ENCODE results near the gene TDRD3. TPM values are rescaled to one million over a fixed set of nuclear protein-coding genes. Genes with fewer than 3 reads are reported as not detected.

TDRD3 gene
- total and polyA plus RNA-seq, 7 experiments from 2014 or later: 8.3 to 33.6 (median 25.8) TPM

DNA sequence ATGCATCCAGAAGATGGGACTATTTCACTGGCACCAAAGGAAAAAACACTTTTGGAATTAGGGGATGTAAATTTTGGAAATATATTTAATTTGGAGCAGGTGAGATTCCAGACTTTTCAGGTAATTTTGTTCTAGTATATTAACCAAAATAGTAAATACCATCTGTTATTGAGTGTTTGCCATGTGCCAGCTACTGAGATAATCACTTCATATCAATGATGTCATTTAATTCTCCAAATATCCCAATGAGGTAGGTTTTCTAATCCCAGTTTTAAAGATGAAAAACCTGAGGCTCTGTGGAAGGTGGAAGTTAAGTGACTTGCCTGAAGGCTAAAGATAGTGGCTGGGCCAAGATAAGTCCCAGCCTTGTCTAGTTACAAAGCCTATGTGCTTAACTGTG lies 95.2 kb downstream of the TDRD3 start:
- intact Hi-C loops (cut with micrococcal nuclease): no loop called here
- no peak overlapping the region for H3K27ac ChIP-seq (ENCODE audit: low read depth, low read length)
- H3K27me3 ChIP-seq (ENCODE audit: control insufficient read depth in 2 of 2, insufficient read depth in 2 of 2, low read length in 2 of 2): no peaks in the 10 kb centered on the region
- Mint-ChIP-seq H3K9me3 (peaks cover 0 to 35% (median 8%) of the 10 kb centered on the region in 11 donors), H3K4me1 (peaks cover 0 to 12% (median 5%) of the 10 kb centered on the region in 7 donors), H3K27ac (no peak overlapping the region), H3K36me3 (peaks cover 25 to 79% (median 74%) of the 10 kb centered on the region in 5 donors), H3K4me3 (no peak overlapping the region), H3K27me3 (no peaks in the 10 kb centered on the region)
- H3K36me3 ChIP-seq (ENCODE audit: control insufficient read depth in 2 of 3, insufficient read depth in 3 of 3, low read length in 3 of 3): peaks cover 0 to 36% (median 3%) of the 10 kb centered on the region in 3 experiments
- H3K4me1 ChIP-seq (ENCODE audit: control insufficient read depth in 2 of 2, insufficient read depth in 2 of 2, low read length in 2 of 2): no peaks in the 10 kb centered on the region
- no peaks in the 10 kb centered on the region for H3K9me3 ChIP-seq (ENCODE audit: control insufficient read depth in 2 of 3, low read length in 3 of 3)
- DNase-seq: no peak
- ChIA-PET CTCF (no interaction called here), POLR2A (no interaction called here)
- no peak for ATAC-seq
- no peak overlapping the region for H3K4me3 ChIP-seq (ENCODE audit: low read length)

DNA sequence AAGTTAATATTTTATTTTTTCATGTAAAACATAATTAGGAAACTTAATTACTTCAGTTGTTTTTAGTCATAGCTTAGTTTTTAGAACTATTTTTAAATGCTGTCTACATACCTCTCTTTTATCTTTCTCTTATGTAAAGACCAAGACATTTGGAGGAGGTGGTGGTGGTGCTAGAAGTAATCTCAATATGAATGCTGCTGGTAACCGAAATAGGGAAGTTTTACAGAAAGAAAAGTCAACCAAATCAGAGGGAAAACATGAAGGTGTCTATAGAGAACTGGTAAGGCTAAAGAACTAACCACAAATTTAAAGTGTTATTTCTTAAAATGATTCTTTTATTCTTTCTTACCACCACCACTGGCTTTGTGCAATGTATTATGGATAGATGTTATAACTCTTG lies 97.3 kb downstream of the TDRD3 start:
- DNase-seq (no peak), ATAC-seq (no peak)
- Histone ChIP-seq H3K36me3 (ENCODE audit: control insufficient read depth in 2 of 3, insufficient read depth in 3 of 3, low read length in 3 of 3) (peaks cover 0 to 48% (median 3%) of the 10 kb centered on the region in 3 experiments), H3K4me3 (ENCODE audit: low read length) (no peak overlapping the region), H3K9me3 (ENCODE audit: control insufficient read depth in 2 of 3, low read length in 3 of 3) (no peaks in the 10 kb centered on the region), H3K4me1 (ENCODE audit: control insufficient read depth in 2 of 2, insufficient read depth in 2 of 2, low read length in 2 of 2) (no peaks in the 10 kb centered on the region), H3K27ac (ENCODE audit: low read depth, low read length) (no peak overlapping the region), H3K27me3 (ENCODE audit: control insufficient read depth in 2 of 2, insufficient read depth in 2 of 2, low read length in 2 of 2) (no peaks in the 10 kb centered on the region)
- H3K4me1 Mint-ChIP-seq: peaks cover 0 to 6% (median 0%) of the 10 kb centered on the region in 7 donors
- ChIA-PET CTCF (no interaction called here), POLR2A (no interaction called here)
- intact Hi-C loops (cut with micrococcal nuclease): no loop called here
- no peak overlapping the region for H3K4me3 Mint-ChIP-seq
- no peak overlapping the region for H3K27ac Mint-ChIP-seq
- peaks cover 27 to 80% (median 77%) of the 10 kb centered on the region in 5 donors for H3K36me3 Mint-ChIP-seq
- H3K27me3 Mint-ChIP-seq: no peaks in the 10 kb centered on the region
- H3K9me3 Mint-ChIP-seq: peaks cover 0 to 27% (median 5%) of the 10 kb centered on the region in 11 donors

DNA sequence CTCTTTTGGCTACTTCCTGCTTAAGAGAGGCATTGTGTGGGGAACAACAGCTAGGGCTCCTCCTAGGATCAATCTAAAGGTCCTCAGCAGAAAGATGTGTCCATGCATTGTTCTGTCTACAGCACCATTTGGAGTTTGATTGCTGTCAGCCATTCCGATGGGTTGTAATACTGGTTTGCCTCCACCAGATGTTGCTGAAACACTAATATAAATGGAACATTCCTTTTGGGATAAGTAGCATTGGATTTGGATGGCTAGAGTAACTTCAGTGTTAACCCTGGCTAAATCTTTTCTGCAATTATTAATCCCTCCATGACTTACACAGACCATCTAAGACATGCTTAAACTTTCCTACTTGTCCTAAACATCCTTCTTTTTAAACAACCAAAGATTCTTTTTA lies 104.2 kb downstream of the TDRD3 start:
- ATAC-seq: no peak
- Mint-ChIP-seq H3K4me1 (no peaks in the 10 kb centered on the region), H3K27me3 (no peaks in the 10 kb centered on the region), H3K27ac (no peak overlapping the region), H3K4me3 (no peak overlapping the region), H3K36me3 (peaks cover 15 to 93% (median 86%) of the 10 kb centered on the region in 5 donors), H3K9me3 (peaks cover 0 to 61% (median 19%) of the 10 kb centered on the region in 11 donors)
- Histone ChIP-seq H3K4me3 (ENCODE audit: low read length) (no peak overlapping the region), H3K36me3 (ENCODE audit: control insufficient read depth in 2 of 3, insufficient read depth in 3 of 3, low read length in 3 of 3) (peaks cover 0 to 41% (median 0%) of the 10 kb centered on the region in 3 experiments), H3K27ac (ENCODE audit: low read depth, low read length) (no peak overlapping the region), H3K27me3 (ENCODE audit: control insufficient read depth in 2 of 2, insufficient read depth in 2 of 2, low read length in 2 of 2) (no peaks in the 10 kb centered on the region), H3K9me3 (ENCODE audit: control insufficient read depth in 2 of 3, low read length in 3 of 3) (peaks cover 0 to 4% (median 0%) of the 10 kb centered on the region in 3 experiments), H3K4me1 (ENCODE audit: control insufficient read depth in 2 of 2, insufficient read depth in 2 of 2, low read length in 2 of 2) (no peaks in the 10 kb centered on the region)
- no peak for DNase-seq
- ChIA-PET POLR2A (no interaction called here), CTCF (no interaction called here)
- intact Hi-C loops (cut with micrococcal nuclease): no loop called here

DNA sequence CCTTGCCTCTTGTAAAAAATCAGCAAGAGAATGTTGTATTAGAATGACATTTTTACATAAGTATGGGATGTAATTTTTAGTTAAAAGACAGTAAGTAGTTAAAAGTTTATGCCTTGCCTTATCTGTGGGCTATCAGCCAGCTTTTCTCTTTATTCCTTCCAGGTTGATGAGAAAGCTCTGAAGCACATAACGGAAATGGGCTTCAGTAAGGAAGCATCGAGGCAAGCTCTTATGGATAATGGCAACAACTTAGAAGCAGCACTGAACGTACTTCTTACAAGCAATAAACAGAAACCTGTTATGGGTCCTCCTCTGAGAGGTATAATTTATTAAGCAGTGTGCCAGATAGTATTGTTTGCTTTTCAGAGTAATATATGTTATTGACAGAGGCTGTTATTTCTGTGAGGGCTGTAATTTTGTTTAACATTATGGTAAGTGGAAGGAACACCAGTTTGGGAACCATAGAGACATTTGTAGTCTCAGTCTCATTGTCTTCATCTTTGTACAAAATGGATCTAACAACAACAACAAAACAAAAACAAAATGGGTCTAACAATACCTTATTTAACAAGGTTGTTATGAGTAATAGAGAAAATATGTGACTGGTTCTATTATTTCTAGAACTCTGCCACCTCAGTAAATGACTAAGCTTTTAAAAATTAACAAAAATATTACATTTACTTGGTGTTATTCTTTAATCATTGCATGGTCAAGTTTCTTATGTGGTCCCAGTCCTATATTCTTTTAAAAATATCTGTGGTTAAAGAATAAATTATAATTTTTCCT lies 112.8 kb downstream of the TDRD3 start:
- DNase-seq (no peak), ATAC-seq (no peak)
- H3K4me1 Mint-ChIP-seq: peaks cover 0 to 1% (median 0%) of the 10 kb centered on the region in 7 donors
- no peaks in the 10 kb centered on the region for H3K9me3 ChIP-seq (ENCODE audit: control insufficient read depth in 2 of 3, low read length in 3 of 3)
- no peak overlapping the region for H3K4me3 ChIP-seq (ENCODE audit: low read length)
- H3K27ac ChIP-seq (ENCODE audit: low read depth, low read length): no peak overlapping the region
- POLR2A ChIA-PET: no interaction called here
- intact Hi-C loops (cut with micrococcal nuclease): no loop called here
- H3K27me3 ChIP-seq (ENCODE audit: control insufficient read depth in 2 of 2, insufficient read depth in 2 of 2, low read length in 2 of 2): no peaks in the 10 kb centered on the region
- H3K36me3 ChIP-seq (ENCODE audit: control insufficient read depth in 2 of 3, insufficient read depth in 3 of 3, low read length in 3 of 3): peaks cover 0 to 13% (median 0%) of the 10 kb centered on the region in 3 experiments
- H3K4me1 ChIP-seq (ENCODE audit: control insufficient read depth in 2 of 2, insufficient read depth in 2 of 2, low read length in 2 of 2): no peaks in the 10 kb centered on the region
- H3K4me3 Mint-ChIP-seq: no peak overlapping the region
- H3K27ac Mint-ChIP-seq: no peak overlapping the region
- H3K27me3 Mint-ChIP-seq: no peaks in the 10 kb centered on the region
- H3K36me3 Mint-ChIP-seq: peaks cover 17 to 91% (median 63%) of the 10 kb centered on the region in 5 donors
- H3K9me3 Mint-ChIP-seq: peaks cover 0 to 20% (median 5%) of the 10 kb centered on the region in 11 donors
- CTCF ChIA-PET: interaction anchor here (0.6 kb wide), 1 partner anchor 1970 kb away, joined by 3 read pairs; no protein-coding TSS in a partner anchor

DNA sequence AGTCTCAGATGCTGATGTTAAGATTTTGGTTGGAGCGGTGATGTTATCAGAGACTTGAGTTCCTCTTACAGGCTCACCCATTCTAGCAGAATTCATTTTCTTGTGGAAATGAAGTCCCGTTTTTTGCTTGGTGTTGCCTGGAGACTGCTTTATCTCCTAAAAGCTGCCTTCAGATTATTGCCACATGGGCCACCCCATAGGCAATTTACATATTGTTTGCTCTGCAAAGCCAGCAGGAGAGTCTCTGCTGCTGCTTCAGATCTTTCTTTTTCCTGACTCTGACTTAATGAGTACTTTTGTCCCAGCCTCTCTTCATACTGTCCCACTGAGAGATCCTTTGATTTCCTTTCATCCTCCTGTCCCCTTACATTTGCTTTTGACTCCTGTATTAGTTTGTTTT lies 114.6 kb downstream of the TDRD3 start:
- ATAC-seq (no peak), DNase-seq (no peak)
- no peaks in the 10 kb centered on the region for H3K27me3 ChIP-seq (ENCODE audit: control insufficient read depth in 2 of 2, insufficient read depth in 2 of 2, low read length in 2 of 2)
- no peak overlapping the region for H3K4me3 ChIP-seq (ENCODE audit: low read length)
- ChIA-PET CTCF (no interaction called here), POLR2A (no interaction called here)
- peaks cover 0 to 1% (median 0%) of the 10 kb centered on the region in 7 donors for H3K4me1 Mint-ChIP-seq
- no peaks in the 10 kb centered on the region for H3K27me3 Mint-ChIP-seq
- H3K9me3 ChIP-seq (ENCODE audit: control insufficient read depth in 2 of 3, low read length in 3 of 3): no peaks in the 10 kb centered on the region
- H3K4me1 ChIP-seq (ENCODE audit: control insufficient read depth in 2 of 2, insufficient read depth in 2 of 2, low read length in 2 of 2): no peaks in the 10 kb centered on the region
- H3K9me3 Mint-ChIP-seq: peaks cover 0 to 20% (median 3%) of the 10 kb centered on the region in 11 donors
- H3K4me3 Mint-ChIP-seq: no peak overlapping the region
- no peak overlapping the region for H3K27ac Mint-ChIP-seq
- no peak overlapping the region for H3K27ac ChIP-seq (ENCODE audit: low read depth, low read length)
- intact Hi-C loops (cut with micrococcal nuclease): no loop called here
- H3K36me3 ChIP-seq (ENCODE audit: control insufficient read depth in 2 of 3, insufficient read depth in 3 of 3, low read length in 3 of 3): peaks cover 0 to 16% (median 3%) of the 10 kb centered on the region in 3 experiments
- H3K36me3 Mint-ChIP-seq: peaks cover 12 to 90% (median 56%) of the 10 kb centered on the region in 5 donors

DNA sequence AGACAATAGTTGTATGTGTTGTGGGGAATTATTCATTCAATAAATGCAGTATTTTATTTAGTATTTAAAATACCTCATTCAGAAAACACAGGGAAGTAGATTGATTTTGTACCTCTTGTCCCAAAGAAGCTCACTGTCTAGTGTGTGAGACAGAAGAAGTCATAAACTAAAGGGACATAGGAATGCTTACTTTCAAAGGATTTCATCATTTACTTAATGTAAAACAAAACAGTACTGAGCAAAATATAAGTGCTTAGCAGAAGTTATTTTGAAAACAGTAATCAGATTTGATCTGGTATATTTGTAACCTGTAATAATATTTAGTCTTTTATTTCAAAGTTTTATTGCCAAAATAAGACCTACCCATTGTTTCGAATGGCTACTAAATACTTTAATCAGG lies 117.9 kb downstream of the TDRD3 start:
- ChIA-PET CTCF (no interaction called here), POLR2A (no interaction called here)
- no peak overlapping the region for H3K27ac Mint-ChIP-seq

DNA sequence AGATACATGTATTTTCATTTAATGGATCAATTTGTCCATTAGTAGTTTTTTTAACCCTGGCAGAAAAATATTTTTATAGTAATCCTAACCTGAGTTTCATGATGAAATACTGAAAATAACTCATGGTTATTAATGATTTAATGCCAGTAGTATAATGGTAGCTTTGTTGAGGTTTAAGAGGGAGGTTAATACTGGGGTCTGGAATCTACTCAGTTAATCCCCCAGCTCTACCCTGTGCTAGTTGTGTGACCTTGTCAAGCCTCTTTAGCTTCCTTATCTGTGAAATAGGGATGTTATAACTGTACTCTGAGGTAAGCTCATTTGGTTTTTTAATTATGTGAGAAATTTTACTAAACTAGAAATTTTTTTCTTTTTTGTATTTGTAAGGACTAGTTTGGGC lies 122.5 kb downstream of the TDRD3 start:
- Histone ChIP-seq H3K27me3 (ENCODE audit: control insufficient read depth in 2 of 2, insufficient read depth in 2 of 2, low read length in 2 of 2) (no peaks in the 10 kb centered on the region), H3K27ac (ENCODE audit: low read depth, low read length) (no peak overlapping the region), H3K36me3 (ENCODE audit: control insufficient read depth in 2 of 3, insufficient read depth in 3 of 3, low read length in 3 of 3) (peaks cover 0 to 3% (median 3%) of the 10 kb centered on the region in 3 experiments), H3K4me3 (ENCODE audit: low read length) (no peak overlapping the region), H3K9me3 (ENCODE audit: control insufficient read depth in 2 of 3, low read length in 3 of 3) (no peaks in the 10 kb centered on the region), H3K4me1 (ENCODE audit: control insufficient read depth in 2 of 2, insufficient read depth in 2 of 2, low read length in 2 of 2) (no peaks in the 10 kb centered on the region)
- ATAC-seq (no peak), DNase-seq (no peak)
- ChIA-PET CTCF (no interaction called here), POLR2A (no interaction called here)
- H3K4me1 Mint-ChIP-seq: no peaks in the 10 kb centered on the region
- no peak overlapping the region for H3K27ac Mint-ChIP-seq
- H3K9me3 Mint-ChIP-seq: no peaks in the 10 kb centered on the region
- no peak overlapping the region for H3K4me3 Mint-ChIP-seq
- peaks cover 0 to 42% (median 24%) of the 10 kb centered on the region in 5 donors for H3K36me3 Mint-ChIP-seq
- intact Hi-C loops (cut with micrococcal nuclease): no loop called here
- no peaks in the 10 kb centered on the region for H3K27me3 Mint-ChIP-seq

More for the DNA sequence above, 117.9 kb downstream of the TDRD3 start:
- intact Hi-C loops (cut with micrococcal nuclease): no loop called here
- ATAC-seq: no peak
- Mint-ChIP-seq H3K9me3 (peaks cover 0 to 20% (median 3%) of the 10 kb centered on the region in 11 donors), H3K36me3 (peaks cover 8 to 73% (median 52%) of the 10 kb centered on the region in 5 donors), H3K27me3 (no peaks in the 10 kb centered on the region), H3K4me1 (no peaks in the 10 kb centered on the region), H3K4me3 (no peak overlapping the region)
- no peak for DNase-seq
- Histone ChIP-seq H3K36me3 (ENCODE audit: control insufficient read depth in 2 of 3, insufficient read depth in 3 of 3, low read length in 3 of 3) (peaks cover 0 to 16% (median 3%) of the 10 kb centered on the region in 3 experiments), H3K9me3 (ENCODE audit: control insufficient read depth in 2 of 3, low read length in 3 of 3) (no peaks in the 10 kb centered on the region), H3K27me3 (ENCODE audit: control insufficient read depth in 2 of 2, insufficient read depth in 2 of 2, low read length in 2 of 2) (no peaks in the 10 kb centered on the region), H3K4me1 (ENCODE audit: control insufficient read depth in 2 of 2, insufficient read depth in 2 of 2, low read length in 2 of 2) (no peaks in the 10 kb centered on the region), H3K27ac (ENCODE audit: low read depth, low read length) (no peak overlapping the region), H3K4me3 (ENCODE audit: low read length) (no peak overlapping the region)
